K562 (cell line): Measurements from ENCODE around the gene RNF224. TPM values are rescaled to one million over a fixed set of nuclear protein-coding genes. Genes with fewer than 3 reads are reported as not detected.

Experiments used
- BCL6 ChIP-seq: fragments of 250-450 bp; sonication (Bioruptor Pico); IDR thresholded peaks from 2 replicates; pipeline ENCODE4 v1.4.0; 2020
- BCOR ChIP-seq: fragments of 450-650 bp; IDR thresholded peaks from 2 replicates; pipeline ENCODE4 v1.6.1; 2016
- E2F6 ChIP-seq, 2 experiments: IDR thresholded peaks; 2 replicates each; pipeline ENCODE4 v1.6.1; 2011; ENCODE audit warnings: borderline replicate concordance in 1 of 2, control low read depth in 1 of 2, low read depth in 1 of 2, low read length in 1 of 2, mild to moderate bottlenecking in 1 of 2, mixed read lengths in 1 of 2, moderate library complexity in 1 of 2; ENCODE audit not compliant: insufficient read depth in 1 of 2, insufficient read length in 1 of 2, poor library complexity in 1 of 2, severe bottlenecking in 1 of 2; ENCODE audit errors: extremely low read depth in 1 of 2
- HDAC2 ChIP-seq: fragments of 450-650 bp; IDR thresholded peaks from 2 replicates; pipeline ENCODE4 v1.6.1; 2016; ENCODE audit warnings: mild to moderate bottlenecking
- HNRNPUL1 ChIP-seq: fragments of 200-400 bp; formaldehyde crosslinking; IDR thresholded peaks from 2 replicates; pipeline ENCODE4 v1.6.1; 2017; ENCODE audit warnings: low read length
- IFI16 ChIP-seq: fragments of 250-450 bp; sonication (Bioruptor Pico); IDR thresholded peaks from 2 replicates; pipeline ENCODE4 v2.1.2; 2022; ENCODE audit warnings: mild to moderate bottlenecking, inconsistent platforms
- NFYB ChIP-seq: IDR thresholded peaks from 2 replicates; pipeline ENCODE4 v1.6.1; 2011; ENCODE audit warnings: mild to moderate bottlenecking, moderate library complexity; ENCODE audit not compliant: insufficient read length; ENCODE audit errors: extremely low read depth
- OTX1 ChIP-seq: fragments of 450-650 bp; formaldehyde crosslinking; IDR thresholded peaks from 2 replicates; pipeline ENCODE4 v1.4.0; 2022; ENCODE audit warnings: mild to moderate bottlenecking
- RBM22 ChIP-seq: fragments of 200-400 bp; formaldehyde crosslinking; IDR thresholded peaks from 2 replicates; pipeline ENCODE4 v1.6.1; 2018; ENCODE audit warnings: low read length, low read depth; ENCODE audit not compliant: poor library complexity, severe bottlenecking
- RNF2 ChIP-seq: sonication (generic); IDR thresholded peaks from 2 replicates; pipeline ENCODE4 v1.6.1; 2016
- SMAD3 ChIP-seq: fragments of 450-650 bp; formaldehyde crosslinking; conservative IDR thresholded peaks from 2 replicates; pipeline ENCODE4 v1.4.0; 2020; ENCODE audit warnings: mild to moderate bottlenecking
- SMARCA5 ChIP-seq: fragments of 450-650 bp; IDR thresholded peaks from 2 replicates; pipeline ENCODE4 v1.6.1; 2016
- SMARCB1 ChIP-seq: IDR thresholded peaks from 2 replicates; pipeline ENCODE4 v1.6.1; 2011; ENCODE audit warnings: improper control_type of control experiment, low read depth; ENCODE audit not compliant: insufficient read length
- ZNF212 ChIP-seq: fragments of 450-650 bp; formaldehyde crosslinking; IDR thresholded peaks from 2 replicates; pipeline ENCODE4 v1.4.0; 2020; ENCODE audit warnings: mild to moderate bottlenecking
- ZNF561 ChIP-seq: fragments of 450-650 bp; formaldehyde crosslinking; conservative IDR thresholded peaks from 2 replicates; pipeline ENCODE4 v1.4.0; 2020; ENCODE audit warnings: mild to moderate bottlenecking, moderate library complexity
- polyA plus RNA-seq, 8 experiments: library from polyadenylated mRNA; depleted of rRNA in 4 of 8; stranded (reverse) in 5 of 8; unstranded in 3 of 8; fragments of >200 nt; fragmentation: Nextera tagmentation in 2 of 8; fragmentation: Illumina TruSeq in 1 of 8; extraction: Ambion mirVana in 2 of 8; extraction: Trizol in 1 of 8; gene quantifications; 2 replicates each; pipeline versions ENCODE4 v1.2.1 to v1.2.3, GENCODE V29; 2011 to 2014; ENCODE audit warnings: inconsistent platforms in 1 of 8, missing spikeins in 1 of 8
- total RNA-seq, 7 experiments: library from RNA; depleted of rRNA in 6 of 7; stranded (reverse); fragments of >200 nt in 6 of 7; fragmentation: Illumina TruSeq in 2 of 7; extraction: Trizol in 2 of 7; gene quantifications; 2 replicates each; pipeline versions ENCODE4 v1.2.1 to v1.2.3, GENCODE V29; 2011 to 2021; ENCODE audit warnings: low replicate concordance in 1 of 7
- TF ChIP-seq, protein P1 (sequence below): fragments of 450-650 bp; formaldehyde crosslinking; IDR thresholded peaks from 2 replicates; pipeline ENCODE4 v1.4.0; 2020; ENCODE audit warnings: mild to moderate bottlenecking, moderate library complexity
- TF ChIP-seq, protein P2 (sequence below): IDR thresholded peaks from 3 replicates; pipeline ENCODE4 v1.6.1; 2011; ENCODE audit warnings: borderline replicate concordance, mild to moderate bottlenecking, moderate library complexity; ENCODE audit not compliant: insufficient read length; ENCODE audit errors: extremely low read depth

The RNF224 gene
- total and polyA plus RNA-seq, 9 of the 15 experiments (the other 6 are each of a cell fraction or from before 2014, with no cell fraction given) = not detected

DNA sequence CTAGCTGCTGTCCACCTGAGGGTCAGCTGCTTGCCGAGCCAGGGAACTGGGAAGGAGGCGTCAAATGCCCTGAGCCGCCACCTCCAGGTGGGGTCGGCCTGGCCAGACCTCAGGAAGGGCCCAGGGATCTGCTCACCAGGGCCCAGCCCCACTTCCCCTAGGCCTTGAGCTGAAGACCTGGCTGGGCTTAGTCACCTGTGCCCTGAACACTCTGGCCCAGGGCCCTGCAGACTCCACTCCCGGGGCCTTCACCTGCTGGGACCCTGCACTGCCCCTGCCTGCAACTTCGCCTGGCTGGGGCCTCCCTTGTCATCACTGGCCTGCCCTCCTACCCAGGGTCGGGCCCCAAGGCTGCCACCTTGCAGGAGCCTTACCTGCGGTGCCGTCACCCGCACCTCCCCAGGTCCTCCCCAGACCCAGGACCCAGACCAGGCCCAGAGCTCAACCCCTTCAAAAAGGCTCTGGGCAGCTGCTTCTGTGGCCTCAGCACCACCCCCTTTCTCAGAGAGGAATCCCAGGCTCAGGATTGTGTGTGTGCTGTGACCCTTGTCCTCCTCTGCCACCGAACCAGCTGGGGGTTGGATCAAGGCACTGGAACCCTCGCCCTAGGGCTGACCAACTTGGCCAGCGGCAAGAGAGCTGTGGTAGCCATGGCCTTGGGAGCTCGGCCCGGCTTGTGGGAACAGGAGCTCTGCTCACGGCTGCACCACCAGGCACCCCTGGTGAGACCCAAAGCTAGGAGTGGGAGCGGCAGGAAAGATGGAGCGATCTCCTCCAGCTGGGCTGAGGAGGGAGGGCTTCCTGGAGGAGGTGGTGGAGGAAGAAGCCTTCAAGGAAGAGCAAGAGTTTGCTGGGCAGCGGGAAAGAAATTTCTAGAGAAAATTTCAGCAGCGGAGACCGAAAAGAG is 26.7 kb downstream of the RNF224 start (continued):
- TF ChIP-seq, protein P1, sequence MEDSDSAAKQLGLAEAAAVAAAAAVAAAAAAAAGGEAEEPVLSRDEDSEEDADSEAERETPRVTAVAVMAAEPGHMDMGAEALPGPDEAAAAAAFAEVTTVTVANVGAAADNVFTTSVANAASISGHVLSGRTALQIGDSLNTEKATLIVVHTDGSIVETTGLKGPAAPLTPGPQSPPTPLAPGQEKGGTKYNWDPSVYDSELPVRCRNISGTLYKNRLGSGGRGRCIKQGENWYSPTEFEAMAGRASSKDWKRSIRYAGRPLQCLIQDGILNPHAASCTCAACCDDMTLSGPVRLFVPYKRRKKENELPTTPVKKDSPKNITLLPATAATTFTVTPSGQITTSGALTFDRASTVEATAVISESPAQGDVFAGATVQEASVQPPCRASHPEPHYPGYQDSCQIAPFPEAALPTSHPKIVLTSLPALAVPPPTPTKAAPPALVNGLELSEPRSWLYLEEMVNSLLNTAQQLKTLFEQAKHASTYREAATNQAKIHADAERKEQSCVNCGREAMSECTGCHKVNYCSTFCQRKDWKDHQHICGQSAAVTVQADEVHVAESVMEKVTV (CRISPR knock-in tag) = no peak
- TF ChIP-seq HDAC2 = peak; percentile 14; the same call in 1 of the 2 replicates
- no peak for TF ChIP-seq RNF2
- no peak for TF ChIP-seq ZNF212 (CRISPR knock-in tag)
- no peak for TF ChIP-seq BCL6 (CRISPR knock-in tag)
- no peak for TF ChIP-seq OTX1 (CRISPR knock-in tag)
- TF ChIP-seq SMAD3 = no peak
- no peak for TF ChIP-seq SMARCB1
- TF ChIP-seq IFI16 (CRISPR knock-in tag) = no peak
- TF ChIP-seq NFYB = no peak
- no peak for TF ChIP-seq RBM22
- TF ChIP-seq E2F6 (IDR thresholded peaks at IDR 0.05; ENCODE audit: borderline replicate concordance in 1 of 2, extremely low read depth in 1 of 2, insufficient read depth in 1 of 2, insufficient read length in 1 of 2, low read depth in 1 of 2, low read length in 1 of 2, poor library complexity in 1 of 2, severe bottlenecking in 1 of 2) = peak in 1 of 2 experiments; percentile 32
- TF ChIP-seq BCOR = peak; percentile 93
- no peak for TF ChIP-seq HNRNPUL1
- no peak for TF ChIP-seq ZNF561 (CRISPR knock-in tag)
- TF ChIP-seq, protein P2, sequence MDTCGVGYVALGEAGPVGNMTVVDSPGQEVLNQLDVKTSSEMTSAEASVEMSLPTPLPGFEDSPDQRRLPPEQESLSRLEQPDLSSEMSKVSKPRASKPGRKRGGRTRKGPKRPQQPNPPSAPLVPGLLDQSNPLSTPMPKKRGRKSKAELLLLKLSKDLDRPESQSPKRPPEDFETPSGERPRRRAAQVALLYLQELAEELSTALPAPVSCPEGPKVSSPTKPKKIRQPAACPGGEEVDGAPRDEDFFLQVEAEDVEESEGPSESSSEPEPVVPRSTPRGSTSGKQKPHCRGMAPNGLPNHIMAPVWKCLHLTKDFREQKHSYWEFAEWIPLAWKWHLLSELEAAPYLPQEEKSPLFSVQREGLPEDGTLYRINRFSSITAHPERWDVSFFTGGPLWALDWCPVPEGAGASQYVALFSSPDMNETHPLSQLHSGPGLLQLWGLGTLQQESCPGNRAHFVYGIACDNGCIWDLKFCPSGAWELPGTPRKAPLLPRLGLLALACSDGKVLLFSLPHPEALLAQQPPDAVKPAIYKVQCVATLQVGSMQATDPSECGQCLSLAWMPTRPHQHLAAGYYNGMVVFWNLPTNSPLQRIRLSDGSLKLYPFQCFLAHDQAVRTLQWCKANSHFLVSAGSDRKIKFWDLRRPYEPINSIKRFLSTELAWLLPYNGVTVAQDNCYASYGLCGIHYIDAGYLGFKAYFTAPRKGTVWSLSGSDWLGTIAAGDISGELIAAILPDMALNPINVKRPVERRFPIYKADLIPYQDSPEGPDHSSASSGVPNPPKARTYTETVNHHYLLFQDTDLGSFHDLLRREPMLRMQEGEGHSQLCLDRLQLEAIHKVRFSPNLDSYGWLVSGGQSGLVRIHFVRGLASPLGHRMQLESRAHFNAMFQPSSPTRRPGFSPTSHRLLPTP = peak; percentile 40
- TF ChIP-seq SMARCA5 = peak; percentile 79; the same call in 1 of the 2 replicates
